GM21737 (cell line): ENCODE measurements around the gene DPEP1.
A peak's percentile ranks its signal among the peaks of the same experiment; 100 is the strongest.
"Not testable (repeated sequence)": the region's sequence is repeated elsewhere in the genome, so short reads cannot be mapped to it uniquely, and the experiment has no call there.

Experiments
- ATAC-seq: cut with Tn5 transposase; IDR thresholded peaks from one replicate; pipeline ENCODE4 v1.9.1; 2021; ENCODE audit warnings: mild to moderate bottlenecking, moderate library complexity; ENCODE audit not compliant: unreplicated experiment

Gene DPEP1

GRCh38 chr16:89613231-89613953 lies at the start of gene DPEP1:
Gene DPEP1, plus strand, starts transcription at chr16:89613642. Its CDS starts 16,769 bp downstream, at chr16:89630411.
- no peak for ATAC-seq

- ATAC-seq = no peak
These were observed 48.8 kb upstream of the DPEP1 start for GRCh38 chr16:89564476-89565255.

GRCh38 chr16:89565256-89565505 lies 48.3 kb upstream of the DPEP1 start:
- ATAC-seq = no peak

GRCh38 chr16:89565506-89566372 lies 47.7 kb upstream of the DPEP1 start:
- no peak for ATAC-seq

- ATAC-seq = no peak
These were observed 45.5 kb upstream of the DPEP1 start for GRCh38 chr16:89567656-89568594.

GRCh38 chr16:89569506-89570341 lies 43.7 kb upstream of the DPEP1 start:
- ATAC-seq = no peak

- no peak for ATAC-seq
These were observed 43.0 kb upstream of the DPEP1 start for GRCh38 chr16:89570342-89570923.

GRCh38 chr16:89570983-89571598 lies 42.4 kb upstream of the DPEP1 start:
- ATAC-seq = not testable (repeated sequence)

GRCh38 chr16:89571636-89572035 lies 41.8 kb upstream of the DPEP1 start:
- no peak for ATAC-seq

- no peak for ATAC-seq
These were observed 41.4 kb upstream of the DPEP1 start for GRCh38 chr16:89572073-89572484.

- ATAC-seq = no peak
These were observed 40.8 kb upstream of the DPEP1 start for GRCh38 chr16:89572485-89573205.

GRCh38 chr16:89573826-89574680 lies 39.4 kb upstream of the DPEP1 start:
- no peak for ATAC-seq

- ATAC-seq = peak; percentile 59
These were observed 38.7 kb upstream of the DPEP1 start for GRCh38 chr16:89574681-89575246.

GRCh38 chr16:89575247-89576152 lies 37.9 kb upstream of the DPEP1 start, which contains the start of gene CPNE7:
Gene CPNE7, plus strand, starts transcription at chr16:89575758. Its CDS starts 140 bp downstream, at chr16:89575898.
- no peak for ATAC-seq

- no peak for ATAC-seq
These were observed 37.0 kb upstream of the DPEP1 start for GRCh38 chr16:89576153-89577054.
